Adrenal gland (tissue), 12 donors: ENCODE data around the gene SULT4A1. TPM values are rescaled to one million over a fixed set of nuclear protein-coding genes. Genes with fewer than 3 reads are reported as not detected.
A peak's percentile ranks its signal among the peaks of the same experiment; 100 is the strongest.

ENCODE experiments used
- DNase-seq, 7 donors: peaks; one replicate each; pipeline ENCODE4 v3.0.0-alpha.2; 2019 to 2020
- H3K27ac ChIP-seq, 5 donors: fragments of 200-600 bp; sonication (generic) in 4 of 5; 1 replicate in 3 of 5; 2 replicates in 2 of 5; pipeline versions ENCODE4 v1.5.1 to v1.8.0; 2016 to 2020; ENCODE audit warnings: mild to moderate bottlenecking in 1 of 5
- H3K27me3 ChIP-seq: fragments of 200-600 bp; 2 replicates; pipeline ENCODE4 v1.8.0; 2021
- H3K36me3 ChIP-seq, 2 donors: fragments of 200-600 bp; replicated peaks in 1 of 2; 1 replicate in 1 of 2; 2 replicates in 1 of 2; pipeline versions ENCODE4 v1.5.1 to v1.8.0; 2018 to 2022
- H3K4me1 ChIP-seq, 2 donors: fragments of 200-600 bp; replicated peaks in 1 of 2; 1 replicate in 1 of 2; 2 replicates in 1 of 2; pipeline versions ENCODE4 v1.5.1 to v1.8.0; 2018 to 2021
- H3K4me3 ChIP-seq, 4 donors: fragments of 200-600 bp; sonication (generic) in 3 of 4; one replicate each; pipeline ENCODE4 v1.5.1; 2016 to 2018
- H3K9me3 ChIP-seq, 3 donors: fragments of 200-600 bp; sonication (generic) in 1 of 3; replicated peaks in 1 of 3; 1 replicate in 2 of 3; 2 replicates in 1 of 3; pipeline versions ENCODE4 v1.5.1 to v1.8.0; 2016 to 2021
- CTCF ChIP-seq, 6 experiments: fragments of 450-650 bp in 4 of 6; fragments of 200-600 bp in 2 of 6; sonication (generic) in 1 of 6; IDR thresholded peaks; 1 replicate in 5 of 6; 2 replicates in 1 of 6; pipeline versions ENCODE4 v1.5.1 to v1.8.0; 2016 to 2021; ENCODE audit warnings: antibody characterized with exemption in 6 of 6, mild to moderate bottlenecking in 2 of 6, moderate library complexity in 1 of 6
- POLR2A ChIP-seq, 2 donors: fragments of 450-650 bp; IDR thresholded peaks; one replicate each; pipeline ENCODE4 v1.6.1; 2017; ENCODE audit warnings: antibody characterized with exemption in 2 of 2, mild to moderate bottlenecking in 2 of 2, moderate library complexity in 1 of 2
- WGBS, 4 donors: extraction: QIAGEN DNeasy Blood & Tissue Kit in 2 of 4; methylation state at CpG; one replicate each; pipeline versions ENCODE4 v1.1.5 to v1.1.7; 2013 to 2017; 5-methylcytosine and 5-hydroxymethylcytosine counted together
- intact Hi-C, 2 donors: fragments of 100-400 bp; cut with DNase I; formaldehyde crosslinking; loops; one replicate each; pipeline versions ENCODE4 v1.14.1 to v1.15.0; 2022 to 2023
- polyA plus RNA-seq, 3 donors: library from polyadenylated mRNA; stranded (reverse); fragments of 200-250 nt in 2 of 3; fragments of 350-450 nt in 1 of 3; fragmentation: Illumina TruSeq in 1 of 3; extraction: RNeasy Lipid Tissue Mini Kit (QIAGEN cat#74804) in 1 of 3; gene quantifications; one replicate each; pipeline ENCODE4 v1.2.3, GENCODE V29; 2013 to 2014
- total RNA-seq, 9 donors: library from RNA; depleted of rRNA in 4 of 9; stranded (reverse); fragments of >200 nt in 4 of 9; fragments of 120-200 nt in 1 of 9; fragmentation: NEBNext Ultra II Directional in 1 of 9; extraction: Animal tissue kit (Norgen Biotek cat#: 25700) in 1 of 9; gene quantifications; one replicate each; pipeline versions ENCODE4 v1.1.0 to v1.2.4, GENCODE V29; 2013 to 2023
- donor health status: healthy with polysubstance abuse.
- donor health status: Bipolar disorder and iron deficiency.
- donor health status: DM: yes; HTN: yes; CAD: no.
- donor health status: DM: no; HTN: no; CAD: no.
- donor health status: DM: no; HTN: no; CAD: no.
- donor health status: DM: yes; HTN: yes; CAD: no.

SULT4A1 gene
- total and polyA plus RNA-seq, 12 donors, result 0.65 to 8.8 (median 2.8) TPM; not detected in 4

GRCh38 chr22:43857367-43857766 is 4.9 kb downstream of the SULT4A1 start:
- Histone ChIP-seq H3K9me3 (no peaks in the 10 kb centered on the region), H3K4me1 (no peaks in the 10 kb centered on the region), H3K4me3 (no peak overlapping the region), H3K27ac (no peak overlapping the region), H3K36me3 (no peaks in the 10 kb centered on the region), H3K27me3 (peaks cover 8% of the 10 kb centered on the region)
- TF ChIP-seq POLR2A (IDR thresholded peaks at IDR 0.05) (no peak), CTCF (IDR thresholded peaks at IDR 0.05) (no peak)
- intact Hi-C loops, result no loop called here
- DNase-seq, result no peak

GRCh38 chr22:43855431-43855830 is 6.9 kb downstream of the SULT4A1 start:
- WGBS, 4 donors, result 81 to 100% (median 92%) methylated on average over 4 of the region's 4 CpGs
- intact Hi-C loops, result no loop called here
- H3K27ac ChIP-seq, result no peak overlapping the region
- H3K27me3 ChIP-seq, result no peaks in the 10 kb centered on the region
- peak in 1 of 7 donors; percentile 1 for DNase-seq
- no peak overlapping the region for H3K4me3 ChIP-seq
- H3K36me3 ChIP-seq, result no peaks in the 10 kb centered on the region
- no peaks in the 10 kb centered on the region for H3K4me1 ChIP-seq
- TF ChIP-seq CTCF (IDR thresholded peaks at IDR 0.05) (no peak), POLR2A (IDR thresholded peaks at IDR 0.05) (no peak)
- H3K9me3 ChIP-seq, result no peaks in the 10 kb centered on the region

GRCh38 chr22:43854786-43855271 is 7.5 kb downstream of the SULT4A1 start:
- Histone ChIP-seq H3K9me3 (no peaks in the 10 kb centered on the region), H3K4me3 (no peak overlapping the region), H3K27ac (no peak overlapping the region), H3K27me3 (no peaks in the 10 kb centered on the region), H3K4me1 (no peaks in the 10 kb centered on the region), H3K36me3 (no peaks in the 10 kb centered on the region)
- intact Hi-C loops, result no loop called here
- DNase-seq, result no peak
- TF ChIP-seq POLR2A (IDR thresholded peaks at IDR 0.05), result no peak
- TF ChIP-seq CTCF (IDR thresholded peaks at IDR 0.05), result no peak
- 90 to 94% (median 92%) methylated on average over 3 to 13 of the region's 13 CpGs for WGBS, 4 donors

- no peak overlapping the region for H3K27ac ChIP-seq
- H3K36me3 ChIP-seq, result no peaks in the 10 kb centered on the region
- no peak overlapping the region for H3K4me3 ChIP-seq
- intact Hi-C loops, result no loop called here
- DNase-seq, result no peak
- H3K27me3 ChIP-seq, result no peaks in the 10 kb centered on the region
- no peaks in the 10 kb centered on the region for H3K9me3 ChIP-seq
- WGBS, 4 donors, result 75 to 85% (median 80%) methylated on average over 9 to 14 of the region's 14 CpGs
- H3K4me1 ChIP-seq, result no peaks in the 10 kb centered on the region
- TF ChIP-seq CTCF (IDR thresholded peaks at IDR 0.05), result no peak
- no peak for TF ChIP-seq POLR2A (IDR thresholded peaks at IDR 0.05)
Observed at GRCh38 chr22:43854121-43854785, 8.1 kb downstream of the SULT4A1 start.
